HG03175 (cell line): ENCODE results near the gene PKM.
"Not testable (repeated sequence)": the region's sequence is repeated elsewhere in the genome, so short reads cannot be mapped to it uniquely, and the experiment has no call there.

Experiments used
- ATAC-seq: cut with Tn5 transposase; IDR thresholded peaks from one replicate; pipeline ENCODE4 v1.9.1; 2021; ENCODE audit warnings: mild to moderate bottlenecking, moderate library complexity; ENCODE audit not compliant: unreplicated experiment

PKM gene

DNA sequence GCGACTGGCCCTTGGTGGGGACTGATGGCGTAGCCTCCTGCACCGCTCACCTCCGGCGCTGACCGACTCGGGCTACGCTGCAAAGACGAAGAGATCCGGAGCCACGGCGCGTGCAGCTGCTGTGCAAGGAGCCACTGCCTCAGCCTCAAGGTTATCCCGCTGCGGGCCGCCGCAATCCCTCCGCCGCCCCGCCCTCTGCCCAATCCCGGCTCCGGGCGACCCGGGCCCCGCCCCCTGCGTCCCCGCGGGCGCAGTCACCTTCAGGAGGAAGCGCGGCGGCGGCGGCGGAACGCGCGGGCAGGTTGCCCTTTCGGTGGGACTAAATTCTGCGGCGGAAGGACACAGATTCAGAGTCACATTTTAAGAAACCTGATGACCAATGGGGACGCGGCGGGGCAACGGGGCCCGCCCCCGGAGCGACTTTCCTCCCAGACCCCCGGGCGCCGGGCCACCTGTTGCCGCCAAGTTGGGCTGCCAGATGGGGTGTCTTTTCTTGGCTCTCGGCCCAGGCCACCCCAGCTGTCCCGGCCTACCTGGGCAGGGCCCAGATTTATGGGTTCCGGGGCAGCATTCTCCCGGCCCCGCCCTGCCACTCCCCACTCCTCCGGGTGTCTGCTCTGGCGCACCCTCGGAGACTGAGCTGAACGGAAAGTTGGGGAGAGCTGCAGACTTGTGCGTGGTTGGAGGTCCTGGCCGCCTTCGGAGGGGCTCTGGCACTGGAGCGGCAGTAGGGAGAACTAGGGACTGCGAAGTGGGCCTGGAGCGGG lies at the start of gene PKM:
Gene PKM (minus strand): TSS at position 125 of the 767 bp plus-strand sequence. CDS start 12,093 bp downstream, outside the sequence.
- peak; percentile 47 for ATAC-seq

DNA sequence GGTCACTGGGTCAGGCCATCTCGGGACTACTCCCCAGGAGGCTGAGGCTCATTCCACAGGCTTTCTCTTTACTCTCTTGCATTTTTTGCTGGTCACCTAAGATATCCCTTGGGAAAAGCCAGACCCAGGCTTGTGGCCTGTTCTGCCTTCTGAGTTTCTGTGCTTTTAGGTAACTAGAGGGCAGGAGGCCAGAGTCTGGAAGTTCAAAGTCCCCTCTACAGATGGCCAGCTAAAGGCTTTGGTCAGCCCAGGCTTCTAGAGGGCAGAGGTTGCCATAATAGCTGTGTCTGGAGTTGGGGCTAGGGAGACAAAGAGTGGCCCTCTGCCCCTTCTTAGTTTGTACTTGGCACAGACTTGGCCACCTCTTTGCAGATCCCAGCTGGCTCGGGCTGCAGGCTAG lies 49.8 kb upstream of the PKM start:
- no peak for ATAC-seq

DNA sequence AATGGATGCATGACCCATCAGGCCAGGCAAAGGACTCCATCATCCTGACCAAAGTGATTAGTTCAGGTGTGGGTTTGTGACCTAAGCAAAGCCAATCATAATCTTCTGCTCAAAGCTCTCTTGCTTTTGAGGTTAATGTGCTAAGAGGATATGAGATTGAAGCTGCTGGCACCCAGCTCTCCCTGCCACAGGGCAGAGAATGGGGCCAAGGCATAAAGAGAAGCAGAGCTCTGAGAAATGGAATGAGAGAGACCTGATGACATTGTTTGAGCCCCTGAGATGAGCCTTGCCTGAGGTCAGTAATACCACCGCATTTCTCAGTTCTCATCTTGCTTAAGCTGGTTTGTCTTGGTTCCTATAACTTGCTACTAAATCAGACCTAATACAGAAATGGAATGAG lies 47.7 kb upstream of the PKM start:
- ATAC-seq, result no peak

DNA sequence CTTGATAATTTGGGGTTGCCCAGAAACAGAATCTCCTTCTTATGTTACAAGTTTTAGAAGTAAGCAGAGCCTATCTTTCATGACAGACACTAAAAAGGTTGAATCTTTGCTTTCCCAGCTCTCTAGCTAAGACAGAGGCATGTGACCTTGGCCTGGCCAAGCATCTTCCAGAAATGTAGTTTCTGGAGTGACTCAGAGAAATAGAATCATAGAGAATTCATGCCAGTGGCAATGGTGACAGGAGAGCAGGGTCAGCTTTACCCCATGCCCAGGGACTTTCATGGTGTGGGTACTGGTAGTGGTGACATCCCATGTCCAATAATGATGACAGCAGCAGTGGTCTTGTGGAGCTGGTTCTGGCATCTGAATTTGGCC lies 45.3 kb upstream of the PKM start:
- ATAC-seq, result no peak

DNA sequence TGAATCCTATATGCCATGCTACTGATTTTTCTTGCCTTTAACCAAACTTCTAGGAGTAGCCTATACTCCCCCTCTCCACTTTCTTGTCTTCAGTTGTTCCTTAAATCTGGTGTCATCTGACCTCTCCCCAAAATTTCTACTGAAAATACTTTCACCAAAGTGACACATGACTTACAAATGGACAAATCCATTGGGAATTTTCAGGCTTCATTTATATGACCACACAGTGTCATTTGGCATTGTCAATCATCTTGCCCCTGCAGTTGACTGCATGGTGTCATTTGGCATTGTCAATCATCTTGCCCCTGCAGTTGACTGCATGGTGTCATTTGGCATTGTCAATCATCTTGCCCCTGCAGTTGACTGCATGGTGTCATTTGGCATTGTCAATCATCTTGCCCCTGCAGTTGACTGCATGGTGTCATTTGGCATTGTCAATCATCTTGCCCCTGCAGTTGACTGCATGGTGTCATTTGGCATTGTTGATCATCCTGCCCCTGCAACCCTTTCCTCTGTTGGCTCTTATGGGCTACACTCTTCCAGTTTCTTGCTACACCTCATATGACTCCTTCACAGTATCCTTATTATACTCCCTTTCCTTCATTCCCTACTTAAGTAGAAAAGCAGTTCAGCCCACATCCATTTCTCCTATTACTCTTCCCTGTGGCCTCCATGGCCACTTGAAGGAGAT lies 44.8 kb upstream of the PKM start:
- not testable (repeated sequence) for ATAC-seq

DNA sequence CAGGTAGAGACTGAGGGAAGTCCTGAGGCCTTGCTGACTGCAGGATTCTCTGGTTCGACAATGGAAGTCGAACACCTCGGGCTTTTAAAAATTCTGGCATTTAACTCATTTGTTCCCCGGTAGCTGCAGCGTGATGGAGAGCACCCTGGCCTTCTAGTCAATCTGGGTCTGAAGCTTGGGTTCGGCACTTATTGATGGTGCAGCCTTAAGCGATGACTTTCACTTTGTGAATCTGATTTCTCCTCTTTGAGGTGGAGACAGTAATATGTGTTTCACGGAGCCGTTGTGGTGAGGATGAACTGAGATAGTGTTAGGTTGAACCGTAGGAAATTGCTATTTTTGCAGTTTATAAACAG lies 42.0 kb upstream of the PKM start:
- ATAC-seq, result no peak

DNA sequence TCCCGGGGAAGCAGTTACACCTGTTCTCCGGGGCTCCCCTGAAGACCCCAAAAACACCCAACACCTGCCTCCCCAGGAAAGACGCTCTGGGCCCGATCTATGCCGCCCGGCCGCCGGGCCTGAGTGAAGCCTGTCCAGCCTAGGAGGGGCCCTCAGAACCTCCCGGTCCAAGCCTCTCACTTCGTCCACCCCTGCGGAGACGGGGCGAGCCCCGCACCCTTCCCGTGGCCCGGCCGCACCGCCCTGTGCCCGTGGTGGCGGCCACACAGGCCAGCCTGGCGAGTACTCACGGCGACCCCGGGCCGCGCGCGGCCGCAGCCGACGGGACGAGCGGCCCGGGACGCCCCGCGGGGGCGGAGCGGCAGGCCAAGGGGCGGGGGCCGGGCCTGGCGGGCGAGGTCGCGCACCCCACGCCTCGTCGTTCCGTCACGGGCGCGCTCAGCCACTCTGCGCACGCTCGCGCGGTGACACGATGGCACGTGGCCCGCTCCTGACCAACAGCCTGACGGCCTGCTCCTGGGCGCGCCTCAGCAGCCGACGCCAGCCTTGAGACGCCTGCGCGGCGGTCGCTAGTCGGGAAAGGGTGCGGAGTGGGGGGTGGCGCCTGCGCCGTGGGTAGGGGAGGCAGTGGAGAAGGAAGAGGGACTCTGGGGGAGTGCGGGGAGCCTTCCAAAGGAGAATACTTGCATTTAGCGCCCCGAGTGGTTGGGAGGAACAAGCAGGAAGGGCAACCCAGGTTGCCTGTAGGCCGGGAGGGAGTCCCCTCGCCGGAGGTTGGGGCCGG lies 41.4 kb upstream of the PKM start, which contains the start of gene PARP6:
Gene PARP6 (minus strand): TSS at position 342 of the 784 bp plus-strand sequence. CDS start 5,077 bp downstream, outside the sequence.
- ATAC-seq, result peak; percentile 96

DNA sequence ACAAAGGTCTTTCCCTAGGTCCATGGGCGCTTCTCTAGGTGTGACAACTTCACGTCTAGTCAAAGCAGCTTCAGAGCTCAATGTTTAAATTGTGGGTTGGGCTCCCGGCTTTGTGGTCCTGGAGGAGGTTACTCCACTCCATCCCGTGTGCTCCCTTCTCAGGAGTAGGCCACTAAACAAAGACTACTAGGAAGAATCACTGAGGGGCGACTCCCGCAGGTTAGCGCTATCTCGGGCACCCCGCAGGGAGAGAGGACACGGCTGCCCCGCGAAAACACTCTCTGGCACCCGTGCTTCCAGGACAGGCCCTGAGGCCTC lies 40.9 kb upstream of the PKM start:
- ATAC-seq, result peak; percentile 8

DNA sequence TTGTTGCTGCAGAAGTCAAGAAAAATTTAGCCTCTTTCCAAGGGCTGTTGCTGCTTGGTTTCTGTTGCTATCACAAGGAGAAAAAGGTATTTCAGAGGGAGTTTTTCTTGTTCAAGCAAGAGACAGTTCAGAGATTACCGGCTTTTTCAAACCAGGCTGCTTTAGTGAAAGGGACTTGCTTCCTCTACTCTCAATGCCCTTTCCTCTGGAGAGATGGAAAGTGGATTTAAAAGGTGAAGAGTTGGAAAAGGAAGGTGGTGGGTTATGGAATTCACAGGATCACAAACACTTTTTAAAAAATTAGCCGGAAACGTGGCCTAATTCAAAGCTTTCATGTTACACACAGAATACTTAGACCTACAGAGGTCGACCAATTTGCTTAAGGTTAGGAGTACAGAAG lies 40.2 kb upstream of the PKM start:
- ATAC-seq, result no peak

DNA sequence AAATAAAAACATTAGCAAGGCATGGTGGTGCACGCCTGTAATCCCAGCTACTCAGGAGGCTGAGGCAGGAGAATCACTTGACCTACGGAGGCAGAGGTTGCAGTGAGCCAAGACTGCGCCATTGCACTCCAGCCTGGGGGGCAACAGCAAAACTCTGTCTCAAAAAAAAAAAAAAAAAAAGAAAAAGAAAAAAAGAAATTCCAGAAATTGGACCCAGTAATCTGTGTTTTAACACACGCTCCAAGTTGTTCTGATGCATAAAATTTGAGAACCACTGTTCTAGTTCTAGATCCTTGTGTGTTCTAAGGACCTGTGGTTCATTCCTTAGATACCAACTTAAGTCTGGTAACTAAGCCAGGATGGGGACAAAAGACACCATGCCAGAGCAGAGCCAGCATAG lies 38.7 kb upstream of the PKM start:
- ATAC-seq, result no peak

DNA sequence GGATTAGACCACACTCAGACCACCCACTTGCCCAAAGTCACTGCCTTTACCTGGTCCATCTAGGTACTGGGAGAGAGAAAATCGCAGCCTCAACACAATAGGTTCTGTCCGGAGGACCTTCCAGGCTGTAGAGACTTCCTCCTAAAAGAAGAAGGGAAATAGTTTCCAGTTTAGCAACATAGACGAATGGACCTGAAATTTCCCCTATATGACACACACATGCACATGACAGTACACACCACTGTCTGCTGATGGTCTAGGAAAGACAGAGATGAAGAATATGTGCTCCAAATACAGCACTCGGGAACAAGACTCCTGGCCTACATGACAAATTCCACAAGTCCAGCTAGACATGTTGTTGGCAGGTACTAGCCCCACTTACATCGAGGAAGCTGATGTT lies 34.0 kb upstream of the PKM start:
- ATAC-seq, result no peak

DNA sequence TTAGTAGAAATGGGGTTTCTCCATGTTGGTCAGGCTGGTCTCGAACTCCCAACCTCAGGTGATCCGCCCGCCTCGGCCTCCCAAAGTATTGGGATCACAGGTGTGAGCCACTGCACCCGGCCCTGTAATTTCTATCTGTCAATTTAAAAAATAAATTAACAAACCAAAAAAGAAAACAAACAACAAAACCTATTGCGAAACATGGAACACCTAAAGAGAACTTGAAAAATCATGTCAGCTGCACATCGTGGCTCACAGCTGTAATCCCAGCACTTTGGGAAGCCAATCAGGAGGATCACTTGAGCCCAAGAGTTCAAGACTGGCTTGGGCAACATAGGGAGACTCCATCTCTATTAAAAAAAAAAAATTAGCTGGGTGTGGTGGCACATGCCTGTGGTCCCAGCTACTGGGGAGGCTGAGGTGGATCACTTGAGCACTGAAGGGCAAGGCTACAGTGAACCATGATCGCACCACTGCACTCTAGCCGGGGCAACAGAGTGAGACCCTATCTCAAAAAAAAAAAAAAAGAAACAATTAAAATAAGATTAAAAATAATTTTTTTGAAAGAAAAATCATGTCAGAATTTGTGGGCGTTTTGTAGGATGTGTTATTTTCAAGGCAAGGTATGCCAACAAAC lies 21.8 kb upstream of the PKM start:
- ATAC-seq, result no peak

DNA sequence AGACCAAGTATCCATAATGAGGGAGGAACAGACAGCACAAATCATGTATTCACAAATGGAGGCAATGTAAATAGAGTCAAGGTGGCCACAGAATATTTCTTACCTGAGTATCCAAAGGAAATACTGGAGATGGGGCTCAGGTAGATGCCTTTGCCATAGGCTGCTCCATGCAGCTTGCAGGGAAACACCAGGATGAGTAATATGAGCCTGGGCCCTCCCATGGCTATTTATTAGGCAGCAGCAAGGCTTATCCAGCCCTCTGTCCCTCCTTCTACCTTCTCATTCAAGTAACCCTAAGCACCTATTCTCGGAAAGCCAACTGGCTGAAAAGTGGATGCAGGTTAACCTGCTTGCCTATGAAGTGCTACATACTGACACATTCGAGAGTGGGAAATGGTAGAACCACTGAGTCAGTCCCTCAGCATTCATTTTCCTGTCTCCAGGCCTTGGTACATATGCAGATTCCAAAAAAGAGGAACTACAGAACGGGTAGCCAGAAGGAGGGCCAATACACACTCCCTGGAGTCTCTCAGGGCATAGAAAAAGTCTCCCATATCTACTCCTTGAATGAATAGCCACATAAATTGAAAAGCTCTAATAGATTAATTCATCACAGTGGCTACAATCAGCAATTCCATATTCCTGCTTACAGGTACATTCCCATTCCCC lies 18.3 kb upstream of the PKM start:
- no peak for ATAC-seq

DNA sequence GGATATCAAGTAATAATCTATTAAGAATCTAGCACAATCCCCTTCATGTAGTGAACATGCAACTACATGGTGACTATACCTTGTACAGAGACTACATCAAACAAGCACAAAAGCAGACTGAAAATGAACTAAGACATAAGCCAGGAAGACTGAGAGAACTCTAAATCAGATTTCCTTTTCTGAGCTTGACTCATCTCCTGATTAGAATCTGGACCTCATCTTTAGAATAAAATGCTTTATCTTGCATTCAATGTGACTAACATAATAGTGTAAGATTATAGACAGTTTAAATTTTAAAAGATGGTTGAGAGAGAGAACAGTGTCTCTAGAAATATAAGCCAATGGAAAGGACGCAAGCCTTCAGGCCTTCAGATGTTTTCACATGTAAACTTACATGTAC lies 17.5 kb upstream of the PKM start:
- no peak for ATAC-seq

DNA sequence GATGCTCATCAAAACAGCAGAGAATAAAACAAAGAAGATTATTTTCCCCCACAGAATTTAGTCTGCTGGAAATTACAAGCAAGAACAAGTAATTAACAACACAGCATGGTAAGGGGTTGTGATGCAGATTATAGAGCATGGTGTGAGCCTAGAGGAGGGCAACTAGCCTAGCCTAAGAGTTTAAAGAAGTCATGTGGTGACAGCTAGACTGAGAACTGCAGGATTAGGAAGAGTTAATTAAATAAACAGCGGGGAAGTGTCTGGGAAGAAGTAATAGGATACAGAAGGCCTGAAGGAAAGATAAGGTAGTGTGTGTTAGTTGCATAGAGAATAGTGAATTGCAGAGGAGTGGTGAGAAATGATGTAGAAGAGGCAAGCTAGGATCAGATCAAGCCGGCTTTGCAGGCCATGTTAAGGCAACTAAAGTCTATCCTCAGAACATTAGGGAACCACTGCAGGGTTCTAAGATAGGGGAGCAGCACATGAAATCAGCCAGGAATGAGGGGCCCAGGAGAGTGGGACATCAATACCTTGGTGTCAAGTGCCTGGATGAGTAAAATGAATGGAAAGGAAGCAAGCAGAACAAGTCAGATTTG lies 11.9 kb upstream of the PKM start:
- ATAC-seq, result no peak

DNA sequence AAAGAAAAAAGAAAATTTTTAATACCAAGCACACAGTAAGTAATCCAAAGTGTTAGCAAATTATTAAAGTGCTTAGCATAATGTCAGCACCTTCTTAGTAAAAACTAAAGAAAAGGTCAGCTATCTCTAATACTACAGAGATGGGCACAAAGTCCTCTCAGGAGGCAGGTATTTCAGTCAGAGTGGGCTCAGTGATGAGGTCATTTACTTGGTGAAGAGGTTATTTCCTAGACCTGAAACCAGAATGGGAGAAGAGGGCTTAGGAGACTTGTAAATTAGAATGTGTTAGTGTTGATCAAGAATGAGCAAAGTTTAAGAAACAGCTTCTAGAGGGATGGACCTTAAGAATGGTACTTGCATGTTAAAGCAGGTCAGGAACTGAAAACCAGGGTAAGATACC lies 8.7 kb upstream of the PKM start:
- ATAC-seq, result no peak

DNA sequence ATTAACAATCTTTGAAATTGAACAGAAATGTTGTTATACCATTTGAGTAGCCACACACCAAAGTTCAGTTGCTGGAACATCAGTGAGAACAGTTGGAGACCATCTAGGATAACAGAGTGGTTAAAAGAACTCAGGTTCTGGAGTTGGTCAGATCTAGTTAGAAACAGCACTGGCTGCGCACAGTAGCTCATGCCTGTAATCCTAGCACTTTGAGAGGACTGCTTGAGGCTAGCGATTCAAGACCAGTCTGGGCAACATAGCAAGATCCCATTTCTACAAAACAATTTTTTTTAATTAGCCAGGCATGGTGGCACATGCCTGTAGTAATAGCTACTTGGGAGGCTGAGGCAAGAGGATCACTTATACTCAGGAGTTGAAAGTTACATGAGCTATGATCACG lies 7.6 kb upstream of the PKM start:
- no peak for ATAC-seq

DNA sequence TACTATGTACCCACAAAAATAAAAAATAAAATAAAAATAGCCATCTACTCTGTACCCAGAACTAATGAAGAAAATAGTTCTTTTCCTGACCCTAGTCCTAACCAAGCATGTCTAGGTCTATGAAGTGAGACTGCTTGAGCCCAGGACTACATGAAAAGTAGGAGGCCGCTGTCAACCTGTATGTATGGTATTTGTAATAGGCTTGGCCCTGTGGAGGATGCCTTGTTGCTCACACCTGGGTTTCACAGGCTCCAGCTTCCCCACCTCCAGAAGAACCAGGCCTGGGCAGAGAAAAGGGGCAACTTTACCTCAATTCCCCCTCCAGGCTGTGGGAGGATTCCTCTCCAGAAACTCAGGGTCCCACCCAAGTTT lies 6.8 kb upstream of the PKM start:
- ATAC-seq, result no peak

DNA sequence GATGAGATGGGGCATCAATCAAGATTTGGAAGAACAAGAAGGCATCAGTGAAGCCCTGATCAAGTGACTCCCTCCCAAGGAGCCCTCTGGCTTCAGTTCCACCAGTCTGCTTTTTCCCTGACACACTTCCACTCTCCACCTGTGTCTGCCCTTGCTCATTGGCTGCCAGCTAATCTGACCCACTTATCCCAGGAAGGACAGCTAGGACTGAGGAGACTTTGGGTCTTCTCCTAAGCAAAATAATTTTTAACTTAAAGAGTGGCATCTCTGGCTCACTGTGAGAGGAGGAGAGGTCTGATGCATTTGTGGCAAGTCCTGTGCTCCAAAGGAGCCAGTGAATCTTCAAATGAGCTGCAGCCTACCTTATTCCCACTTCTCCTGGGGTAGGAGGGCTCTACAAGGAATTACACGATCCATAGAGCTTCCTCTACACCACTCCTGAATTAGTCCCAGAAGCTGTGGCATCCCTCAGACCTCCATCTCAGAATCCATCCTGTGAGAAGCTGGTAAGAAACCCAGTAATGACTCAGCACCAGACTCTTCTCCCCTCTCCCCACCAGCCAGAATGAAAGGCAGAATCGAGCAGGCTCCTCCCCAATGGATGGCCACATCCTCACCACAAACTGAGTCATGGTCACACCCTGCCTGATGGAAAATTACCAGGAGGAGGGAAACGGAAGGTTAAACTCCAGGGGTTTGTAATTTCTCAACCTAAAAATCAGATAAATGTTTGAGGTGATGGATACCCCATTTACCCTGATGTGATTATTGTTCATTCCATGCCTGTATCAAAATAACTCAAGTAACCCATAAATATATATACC lies 6.3 kb upstream of the PKM start:
- ATAC-seq, result no peak
